ENCODE measurements around the gene TINAGL1.

The TINAGL1 gene

DNA sequence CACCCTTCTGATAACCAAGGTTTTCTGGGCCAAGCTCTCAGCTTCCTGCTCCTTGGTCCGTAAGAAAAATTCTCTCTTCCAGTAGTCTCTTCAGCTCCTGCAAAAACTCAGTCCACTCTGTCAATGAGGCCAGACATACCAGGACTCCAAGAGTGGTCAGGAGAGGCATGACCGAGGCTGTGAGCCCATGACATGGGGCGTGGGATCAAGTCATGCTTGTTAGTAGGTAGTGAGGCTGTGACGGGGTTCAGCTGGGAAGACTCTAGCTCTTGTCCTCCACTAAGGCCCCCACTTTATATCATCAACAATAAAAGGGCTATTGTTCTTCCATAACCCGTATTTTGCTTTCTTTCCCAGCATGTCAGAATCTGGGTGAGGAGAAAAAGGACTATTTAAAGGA is 31.0 kb downstream of the TINAGL1 start:
- no peak overlapping the region for H3K9ac ChIP-seq (ENCODE audit: low read depth, low read length, poor library complexity, severe bottlenecking)
- no peak overlapping the region for H2AFZ ChIP-seq (ENCODE audit: low read length)
- no peaks in the 10 kb centered on the region for H3K9me3 ChIP-seq (ENCODE audit: insufficient read depth, low read depth, low read length)
- H3K4me2 ChIP-seq (ENCODE audit: low read depth, low read length, poor library complexity, severe bottlenecking): no peak overlapping the region
- no peak overlapping the region for H3K4me3 ChIP-seq (ENCODE audit: low read length, poor library complexity, severe bottlenecking)
- no peaks in the 10 kb centered on the region for H3K79me2 ChIP-seq (ENCODE audit: insufficient read depth, low read length)
- no peak for TF ChIP-seq CTCF (conservative IDR thresholded peaks at IDR 0.05; ENCODE audit: low read length)
- no peak for TF ChIP-seq EZH2phosphoT487 (IDR thresholded peaks at IDR 0.05; ENCODE audit: borderline replicate concordance)
- H3K36me3 ChIP-seq (ENCODE audit: insufficient read depth, low read length): no peaks in the 10 kb centered on the region
- no peaks in the 10 kb centered on the region for H4K20me1 ChIP-seq (ENCODE audit: insufficient read depth, low read length, poor library complexity, severe bottlenecking)
- H3K4me1 ChIP-seq (ENCODE audit: insufficient read depth, low read length, poor library complexity, severe bottlenecking): no peaks in the 10 kb centered on the region
- H3K9me2 ChIP-seq (replicated peaks; ENCODE audit: low read depth, low read length): no peaks in the 10 kb centered on the region
- H3K27me3 ChIP-seq (ENCODE audit: insufficient read depth, low read length, poor library complexity, severe bottlenecking): no peaks in the 10 kb centered on the region
- H3F3A ChIP-seq (ENCODE audit: low read depth): no peaks in the 10 kb centered on the region

DNA sequence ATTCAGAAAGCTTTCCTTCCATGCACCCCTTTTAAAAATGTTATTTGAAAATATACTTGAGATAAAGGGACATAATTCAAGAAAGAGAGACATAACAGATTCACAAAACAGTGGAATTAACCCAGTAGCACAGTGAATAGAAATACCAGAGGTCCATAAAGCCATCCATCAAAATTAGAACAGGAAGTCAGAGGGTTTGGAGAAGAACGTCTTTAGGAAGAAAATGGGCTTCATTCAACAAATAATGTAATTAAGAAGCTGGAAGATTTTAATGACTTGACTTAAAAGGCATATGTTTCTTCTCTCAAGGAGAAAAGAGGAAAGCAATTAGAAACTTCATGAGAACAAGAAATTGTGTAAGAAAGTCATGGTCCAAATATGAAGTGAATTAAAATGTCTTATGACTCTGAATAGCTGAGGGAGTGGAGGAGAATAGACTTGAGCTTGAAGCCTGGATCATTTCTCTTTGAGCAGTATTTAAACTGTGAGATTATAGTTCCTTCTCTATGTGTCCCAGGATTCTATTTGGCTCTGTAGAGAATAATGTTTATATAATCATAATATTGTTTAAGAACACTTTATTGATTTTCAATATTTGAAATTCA is 33.3 kb downstream of the TINAGL1 start:
- no peaks in the 10 kb centered on the region for H3K27me3 ChIP-seq (ENCODE audit: insufficient read depth, low read length, poor library complexity, severe bottlenecking)

GRCh38 chr1:31614414-31615005 is 38.2 kb downstream of the TINAGL1 start:
- Histone ChIP-seq H3K79me2 (ENCODE audit: insufficient read depth, low read length) (no peaks in the 10 kb centered on the region), H3K36me3 (ENCODE audit: insufficient read depth, low read length) (no peaks in the 10 kb centered on the region), H3F3A (ENCODE audit: low read depth) (no peaks in the 10 kb centered on the region), H3K4me3 (ENCODE audit: low read length, poor library complexity, severe bottlenecking) (no peak overlapping the region), H3K4me2 (ENCODE audit: low read depth, low read length, poor library complexity, severe bottlenecking) (no peak overlapping the region), H3K9me2 (replicated peaks; ENCODE audit: low read depth, low read length) (no peaks in the 10 kb centered on the region), H3K9me3 (ENCODE audit: insufficient read depth, low read depth, low read length) (no peaks in the 10 kb centered on the region), H4K20me1 (ENCODE audit: insufficient read depth, low read length, poor library complexity, severe bottlenecking) (no peaks in the 10 kb centered on the region), H3K27me3 (ENCODE audit: insufficient read depth, low read length, poor library complexity, severe bottlenecking) (no peaks in the 10 kb centered on the region), H2AFZ (ENCODE audit: low read length) (no peak overlapping the region), H3K4me1 (ENCODE audit: insufficient read depth, low read length, poor library complexity, severe bottlenecking) (no peaks in the 10 kb centered on the region), H3K9ac (ENCODE audit: low read depth, low read length, poor library complexity, severe bottlenecking) (no peak overlapping the region)
- TF ChIP-seq EZH2phosphoT487 (IDR thresholded peaks at IDR 0.05; ENCODE audit: borderline replicate concordance): no peak
- no peak for TF ChIP-seq CTCF (conservative IDR thresholded peaks at IDR 0.05; ENCODE audit: low read length)

More for the DNA sequence above, 33.3 kb downstream of the TINAGL1 start:
- Histone ChIP-seq H3K4me2 (ENCODE audit: low read depth, low read length, poor library complexity, severe bottlenecking) (no peak overlapping the region), H3K9ac (ENCODE audit: low read depth, low read length, poor library complexity, severe bottlenecking) (no peak overlapping the region), H2AFZ (ENCODE audit: low read length) (no peak overlapping the region), H3K9me3 (ENCODE audit: insufficient read depth, low read depth, low read length) (no peaks in the 10 kb centered on the region), H3K4me3 (ENCODE audit: low read length, poor library complexity, severe bottlenecking) (no peak overlapping the region), H3F3A (ENCODE audit: low read depth) (no peaks in the 10 kb centered on the region), H4K20me1 (ENCODE audit: insufficient read depth, low read length, poor library complexity, severe bottlenecking) (no peaks in the 10 kb centered on the region), H3K4me1 (ENCODE audit: insufficient read depth, low read length, poor library complexity, severe bottlenecking) (no peaks in the 10 kb centered on the region), H3K9me2 (replicated peaks; ENCODE audit: low read depth, low read length) (no peaks in the 10 kb centered on the region), H3K79me2 (ENCODE audit: insufficient read depth, low read length) (no peaks in the 10 kb centered on the region), H3K36me3 (ENCODE audit: insufficient read depth, low read length) (no peaks in the 10 kb centered on the region)
- TF ChIP-seq EZH2phosphoT487 (IDR thresholded peaks at IDR 0.05; ENCODE audit: borderline replicate concordance) (no peak), CTCF (conservative IDR thresholded peaks at IDR 0.05; ENCODE audit: low read length) (no peak)
